SIG-M5 (cell line): ENCODE results near the gene PRAMEF27.
"Not testable (repeated sequence)": the region's sequence is repeated elsewhere in the genome, so short reads cannot be mapped to it uniquely, and the experiment has no call there.

Source experiments
- DNase-seq: peaks from one replicate; lab custom pipeline; 2025; lab: John Stamatoyannopoulos, UW

Gene PRAMEF27

DNA sequence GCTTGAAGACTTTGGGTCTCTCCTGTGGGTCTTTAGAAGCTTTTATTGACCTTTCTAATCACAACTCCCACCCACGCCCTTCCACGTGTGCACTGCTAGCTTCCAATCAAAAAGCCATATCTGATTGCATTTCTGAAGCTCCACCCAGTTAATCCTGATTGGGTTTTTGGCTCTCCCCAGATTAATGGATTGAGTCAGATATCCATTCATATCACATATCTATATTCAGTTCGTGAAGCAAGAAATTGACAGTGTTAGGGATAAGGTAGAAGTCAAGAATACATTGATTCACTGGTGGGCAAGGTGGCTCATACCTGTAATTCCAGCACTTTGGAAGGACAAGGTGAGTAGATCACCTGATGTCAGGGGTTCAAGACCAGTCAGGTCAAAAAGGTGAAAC lies at the start of gene PRAMEF27:
Gene PRAMEF27, minus strand, starts transcription at position 101 of the 400 bp plus-strand sequence. CDS start 2,916 bp downstream, outside the sequence.
- not testable (repeated sequence) for DNase-seq

DNA sequence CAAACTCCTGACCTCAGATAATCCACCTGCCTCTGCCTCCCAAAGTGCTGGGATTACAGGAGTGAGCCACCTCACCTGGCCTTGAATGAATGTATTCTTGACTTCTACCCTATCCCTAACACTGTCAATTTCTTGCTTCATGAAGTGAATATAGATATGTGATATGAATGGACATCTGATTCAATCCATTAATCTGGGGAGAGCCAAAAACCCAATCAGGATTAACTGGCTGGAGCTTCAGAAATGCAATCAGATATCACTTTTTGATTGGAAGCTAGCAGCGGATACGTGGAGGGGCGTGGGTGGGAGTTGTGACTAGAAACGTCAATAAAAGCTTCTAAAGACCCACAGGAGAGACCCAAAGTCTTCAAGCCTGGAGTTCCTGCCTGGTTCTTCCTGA lies 14.1 kb upstream of the PRAMEF27 start, which contains the start of gene PRAMEF25:
Gene PRAMEF25, plus strand, starts transcription at position 301 of the 400 bp plus-strand sequence. CDS start 2,920 bp downstream, outside the sequence.
- not testable (repeated sequence) for DNase-seq

GRCh38 chr1:13019846-13020245 lies 36.5 kb downstream of the PRAMEF27 start:
- not testable (repeated sequence) for DNase-seq

DNA sequence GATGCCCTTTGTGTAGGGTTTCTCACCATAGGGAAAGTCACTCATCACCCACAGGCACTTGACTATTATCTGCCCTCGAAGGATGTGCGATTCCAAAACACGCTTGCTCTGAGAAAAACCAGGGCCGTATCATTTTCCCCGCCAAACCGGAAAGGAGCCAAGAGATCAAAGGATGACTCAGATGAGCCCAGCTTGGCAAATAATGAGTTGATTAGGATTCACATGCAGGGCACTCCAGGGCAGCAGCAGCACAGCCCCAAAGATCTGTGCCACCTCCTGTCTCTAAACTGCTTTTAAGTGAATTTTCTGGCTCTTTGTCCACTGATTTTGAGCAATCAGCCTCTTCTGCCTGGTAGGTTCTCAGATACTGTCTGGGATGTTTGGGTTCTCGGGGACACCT lies 44.4 kb downstream of the PRAMEF27 start:
- not testable (repeated sequence) for DNase-seq

DNA sequence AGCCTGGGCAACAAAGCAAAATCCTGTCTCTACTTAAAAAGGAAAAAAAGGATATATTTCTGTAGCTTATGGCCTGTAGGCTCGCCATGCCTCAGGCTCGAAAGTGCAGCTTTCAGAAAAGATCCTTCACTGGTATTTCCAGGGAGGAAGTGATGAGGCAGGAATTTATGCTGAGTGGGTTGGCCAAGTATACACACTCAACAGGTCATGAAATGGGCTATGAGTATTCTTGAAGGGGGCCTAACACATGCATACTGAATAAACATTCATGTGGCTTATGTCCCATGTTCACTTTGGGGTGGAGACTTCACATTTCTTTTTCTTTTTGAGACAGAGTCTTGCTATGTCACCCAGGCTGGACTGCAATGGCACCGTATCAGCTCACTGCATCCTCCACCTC lies 47.0 kb downstream of the PRAMEF27 start:
- DNase-seq, result not testable (repeated sequence)

DNA sequence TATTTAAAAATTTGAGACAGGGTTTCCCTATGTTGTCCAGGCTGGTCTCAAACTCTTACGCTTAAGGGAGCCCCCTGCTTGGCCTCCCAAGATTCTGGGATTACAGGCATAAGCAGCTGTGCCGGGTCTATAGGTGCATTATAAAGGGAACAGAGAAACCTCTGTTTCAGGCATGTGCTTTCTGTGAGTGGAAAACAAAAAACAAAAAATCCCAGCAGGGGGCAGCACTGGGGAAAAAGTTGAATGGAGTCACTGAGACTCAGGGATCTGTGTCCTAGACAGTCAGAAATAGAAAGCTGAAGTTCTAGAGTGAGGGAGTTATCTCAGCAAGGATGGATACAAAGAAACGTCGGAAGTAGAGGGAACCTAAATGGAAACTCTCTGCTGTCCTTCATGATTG lies 50.6 kb downstream of the PRAMEF27 start:
- not testable (repeated sequence) for DNase-seq
